Frontal cortex (tissue), 1 donor: ENCODE measurements around the gene GSTK1. TPM values are rescaled to one million over a fixed set of nuclear protein-coding genes. Genes with fewer than 3 reads are reported as not detected.

Experiments used
- small RNA-seq: library from RNA; depleted of rRNA; stranded (forward); fragments of <200 nt; gene quantifications from one replicate; pipeline ENCODE3, GENCODE V24; 2014
- total RNA-seq: library from RNA; depleted of rRNA; stranded (reverse); fragments of >200 nt; gene quantifications from one replicate; pipeline ENCODE4 v1.2.3, GENCODE V29; 2014

The GSTK1 gene
- total RNA-seq, 1 donor from 2014 or later = 24.9 TPM

Small RNA genes lying within 50 kb of the gene (small RNA-seq; reads per million reads assigned to genes)
- gene AC073342.3 (not detected), gene RN7SL481P (not detected), gene RN7SL535P (not detected)

Other genes with a start within 250 kb of the GSTK1 start
- gene OR9A2, start 236.3 kb upstream of the GSTK1 start, total RNA-seq = under 0.01 TPM
- gene OR6V1, start 211.1 kb upstream of the GSTK1 start, total RNA-seq = not detected
- gene PIP, start 131.4 kb upstream of the GSTK1 start, total RNA-seq = not detected
- not detected for gene TAS2R39, start 80.0 kb upstream of the GSTK1 start, total RNA-seq
- not detected for gene TAS2R40, start 41.4 kb upstream of the GSTK1 start, total RNA-seq
- gene TMEM139, start 21.5 kb downstream of the GSTK1 start, total RNA-seq = not detected
- 20.4 TPM for gene CASP2, start 24.9 kb downstream of the GSTK1 start, total RNA-seq
- under 0.01 TPM for gene CLCN1, start 52.7 kb downstream of the GSTK1 start, total RNA-seq
- 73.8 TPM for gene FAM131B, start 99.3 kb downstream of the GSTK1 start, total RNA-seq
- gene ZYX, start 117.9 kb downstream of the GSTK1 start, total RNA-seq = 4.5 TPM
- gene EPHA1, start 145.4 kb downstream of the GSTK1 start, total RNA-seq = 0.41 TPM
- not detected for gene TAS2R60, start 180.0 kb downstream of the GSTK1 start, total RNA-seq
- gene TAS2R41, start 214.4 kb downstream of the GSTK1 start, total RNA-seq = not detected